Measurements from ENCODE around the gene MOB3A. TPM values are rescaled to one million over a fixed set of nuclear protein-coding genes. Genes with fewer than 3 reads are reported as not detected.
A peak's percentile ranks its signal among the peaks of the same experiment; 100 is the strongest.
"Not testable (repeated sequence)": the region's sequence is repeated elsewhere in the genome, so short reads cannot be mapped to it uniquely, and the experiment has no call there.

MOB3A gene
- total and polyA plus RNA-seq, 2 experiments from 2014 or later: 53.1 to 53.7 TPM

- Histone ChIP-seq H3K4me1 (ENCODE audit: insufficient read depth) (peaks cover 45% of the 10 kb centered on the region), H3K79me2 (ENCODE audit: insufficient read depth) (peaks cover 85% of the 10 kb centered on the region), H3K27me3 (replicated peaks; ENCODE audit: insufficient read depth) (no peaks in the 10 kb centered on the region), H3K4me3 (no peak overlapping the region), H3K36me3 (ENCODE audit: low read depth) (no peaks in the 10 kb centered on the region), H3K9me3 (ENCODE audit: low read depth) (no peaks in the 10 kb centered on the region), H3F3A (ENCODE audit: insufficient read depth) (peaks cover 33% of the 10 kb centered on the region), H3K4me2 (ENCODE audit: unreplicated experiment) (peak overlapping the region; percentile 67), H4K20me1 (ENCODE audit: insufficient read depth) (no peaks in the 10 kb centered on the region), H3K9ac (peak overlapping the region; percentile 1; the same call in 1 of the 2 replicates), H2AFZ (no peak overlapping the region), H3K9me2 (ENCODE audit: insufficient read depth) (no peaks in the 10 kb centered on the region), H3K27ac (peak overlapping the region; percentile 82)
- DNase-seq: no peak
- 83 to 86% methylated on average over 2 of the region's 2 CpGs for WGBS, 2 experiments (ENCODE audit: low coverage in 1 of 2, low lambda C conversion rate in 2 of 2, missing lambda C conversion rate in 2 of 2)
- in situ Hi-C loops (cut with MboI): loop anchor here (10.0 kb wide), 1 partner anchor 155 kb away; no protein-coding TSS in a partner anchor
- no peak for TF ChIP-seq EZH2phosphoT487 (IDR thresholded peaks at IDR 0.05; ENCODE audit: insufficient read depth, low read depth)
- no peak for TF ChIP-seq EZH2 (IDR thresholded peaks at IDR 0.05; ENCODE audit: insufficient read depth, poor library complexity, severe bottlenecking)
These were observed 6.4 kb downstream of the MOB3A start for GRCh38 chr19:2089727-2090053.

DNA sequence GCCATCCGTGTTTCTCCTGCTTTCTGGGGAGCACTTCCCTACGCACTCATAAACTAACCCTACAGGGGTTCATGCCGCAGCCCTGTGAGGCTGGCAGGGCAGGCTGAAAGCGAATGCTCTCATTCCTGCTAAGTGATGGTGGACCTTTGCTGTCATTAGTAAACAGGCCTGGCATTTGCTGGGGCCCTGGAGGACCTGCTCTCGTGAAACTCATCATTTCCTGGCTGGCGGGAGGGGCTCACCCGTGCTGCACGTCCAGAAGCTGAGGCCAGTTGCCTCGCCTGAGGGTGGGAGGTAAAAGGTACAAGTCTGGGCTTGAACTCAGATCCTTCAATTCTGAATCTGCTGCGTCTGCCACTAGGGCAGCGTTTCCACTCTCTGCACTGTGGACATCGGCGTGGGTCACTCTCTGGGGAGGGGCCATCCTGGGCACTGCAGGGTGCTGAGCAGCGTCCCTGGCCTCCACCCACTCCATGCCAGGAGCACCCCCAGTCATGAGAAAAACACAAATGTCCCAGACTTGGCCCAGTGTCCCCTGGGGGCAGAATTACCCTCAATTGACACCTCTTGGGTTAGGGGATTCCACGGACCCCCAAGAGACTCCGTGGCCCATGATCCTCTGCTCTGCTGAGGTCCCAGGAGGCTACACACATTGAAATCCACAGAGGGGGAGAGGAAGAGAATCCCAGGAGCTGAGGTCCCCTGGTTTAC lies 7.0 kb downstream of the MOB3A start:
- Histone ChIP-seq H3K4me1 (ENCODE audit: insufficient read depth) (peaks cover 45% of the 10 kb centered on the region), H3K27ac (peak overlapping the region; percentile 17; the same call in 1 of the 2 replicates), H3K4me3 (no peak overlapping the region), H3K4me2 (ENCODE audit: unreplicated experiment) (no peak overlapping the region), H3K27me3 (replicated peaks; ENCODE audit: insufficient read depth) (no peaks in the 10 kb centered on the region), H3F3A (ENCODE audit: insufficient read depth) (peaks cover 30% of the 10 kb centered on the region; the same call in 1 of the 2 replicates), H3K36me3 (ENCODE audit: low read depth) (no peaks in the 10 kb centered on the region), H3K79me2 (ENCODE audit: insufficient read depth) (peaks cover 85% of the 10 kb centered on the region), H3K9me2 (ENCODE audit: insufficient read depth) (no peaks in the 10 kb centered on the region), H2AFZ (no peak overlapping the region), H3K9me3 (ENCODE audit: low read depth) (no peaks in the 10 kb centered on the region), H4K20me1 (ENCODE audit: insufficient read depth) (no peaks in the 10 kb centered on the region), H3K9ac (no peak overlapping the region)
- 70 to 72% methylated on average over 16 of the region's 16 CpGs for WGBS, 2 experiments (ENCODE audit: low coverage in 1 of 2, low lambda C conversion rate in 2 of 2, missing lambda C conversion rate in 2 of 2)
- peak; percentile 52 for DNase-seq
- in situ Hi-C loops (cut with MboI): loop anchor here (10.0 kb wide), 1 partner anchor 154 kb away; no protein-coding TSS in a partner anchor
- TF ChIP-seq EZH2phosphoT487 (IDR thresholded peaks at IDR 0.05; ENCODE audit: insufficient read depth, low read depth) (no peak), EZH2 (IDR thresholded peaks at IDR 0.05; ENCODE audit: insufficient read depth, poor library complexity, severe bottlenecking) (no peak)

DNA sequence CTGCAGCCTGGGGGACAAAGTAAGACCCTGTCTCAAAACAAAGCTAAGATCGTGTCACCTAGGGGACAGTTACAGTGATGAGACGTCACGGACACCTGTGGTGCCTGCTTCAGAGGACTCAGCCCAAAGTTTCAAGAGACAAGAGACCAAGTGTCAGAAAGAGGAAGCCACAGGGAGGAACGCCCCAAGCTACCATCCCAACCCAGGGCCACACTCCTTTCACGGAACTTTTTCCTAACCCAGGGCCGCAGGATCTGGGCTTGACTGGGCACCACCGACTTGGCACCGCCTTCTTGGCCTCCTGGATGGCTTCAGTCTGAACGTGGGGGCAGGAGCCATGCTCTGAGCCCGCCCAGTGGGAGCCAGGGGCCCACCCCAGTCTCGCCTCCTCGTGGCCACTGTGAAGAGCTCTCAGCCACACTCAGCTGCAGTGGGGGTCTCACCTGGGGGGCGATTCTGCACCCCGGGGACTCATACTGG lies 8.5 kb downstream of the MOB3A start:
- 85 to 91% methylated on average over 13 to 14 of the region's 14 CpGs for WGBS, 2 experiments (ENCODE audit: low coverage in 1 of 2, low lambda C conversion rate in 2 of 2, missing lambda C conversion rate in 2 of 2)
- Histone ChIP-seq H4K20me1 (ENCODE audit: insufficient read depth) (no peaks in the 10 kb centered on the region), H3F3A (ENCODE audit: insufficient read depth) (peaks cover 19% of the 10 kb centered on the region; the same call in 1 of the 2 replicates), H2AFZ (no peak overlapping the region), H3K4me3 (no peak overlapping the region), H3K4me1 (ENCODE audit: insufficient read depth) (peaks cover 45% of the 10 kb centered on the region), H3K9me2 (ENCODE audit: insufficient read depth) (no peaks in the 10 kb centered on the region), H3K36me3 (ENCODE audit: low read depth) (no peaks in the 10 kb centered on the region), H3K4me2 (ENCODE audit: unreplicated experiment) (no peak overlapping the region), H3K27me3 (replicated peaks; ENCODE audit: insufficient read depth) (no peaks in the 10 kb centered on the region), H3K9me3 (ENCODE audit: low read depth) (no peaks in the 10 kb centered on the region), H3K9ac (no peak overlapping the region), H3K79me2 (ENCODE audit: insufficient read depth) (peaks cover 85% of the 10 kb centered on the region), H3K27ac (no peak overlapping the region)
- TF ChIP-seq EZH2 (IDR thresholded peaks at IDR 0.05; ENCODE audit: insufficient read depth, poor library complexity, severe bottlenecking): no peak
- no peak for TF ChIP-seq EZH2phosphoT487 (IDR thresholded peaks at IDR 0.05; ENCODE audit: insufficient read depth, low read depth)
- DNase-seq: no peak
- in situ Hi-C loops (cut with MboI): loop anchor here (10.0 kb wide), 1 partner anchor 153 kb away; no protein-coding TSS in a partner anchor

- H3K27ac ChIP-seq; H3K36me3 ChIP-seq (ENCODE audit: low read depth); DNase-seq; H3K27me3 ChIP-seq (replicated peaks; ENCODE audit: insufficient read depth); H3K9me2 ChIP-seq (ENCODE audit: insufficient read depth); H3K9me3 ChIP-seq (ENCODE audit: low read depth); H3K4me3 ChIP-seq; H4K20me1 ChIP-seq (ENCODE audit: insufficient read depth); H3K4me2 ChIP-seq (ENCODE audit: unreplicated experiment); H2AFZ ChIP-seq; H3K9ac ChIP-seq: not testable (repeated sequence)
- Histone ChIP-seq H3K79me2 (ENCODE audit: insufficient read depth) (peaks cover 85% of the 10 kb centered on the region), H3F3A (ENCODE audit: insufficient read depth) (peaks cover 14% of the 10 kb centered on the region; the same call in 1 of the 2 replicates), H3K4me1 (ENCODE audit: insufficient read depth) (peaks cover 41% of the 10 kb centered on the region)
- in situ Hi-C loops (cut with MboI): loop anchor here (10.0 kb wide), 1 partner anchor 152 kb away; no protein-coding TSS in a partner anchor
- WGBS, 2 experiments (ENCODE audit: low coverage in 1 of 2, low lambda C conversion rate in 2 of 2, missing lambda C conversion rate in 2 of 2): 79 to 82% methylated on average over 13 of the region's 13 CpGs
These were observed 9.2 kb downstream of the MOB3A start for GRCh38 chr19:2086695-2087620.
